ENCODE data around the gene POLD2. TPM values are rescaled to one million over a fixed set of nuclear protein-coding genes. Genes with fewer than 3 reads are reported as not detected.

The POLD2 gene
- total RNA-seq, 1 experiment from 2014 or later = 131 TPM

GRCh38 chr7:44148961-44149536, 25.7 kb upstream of the POLD2 start:
- Histone ChIP-seq H3K4me2 (ENCODE audit: insufficient read depth, insufficient read length, low read length) (no peak overlapping the region), H3K14ac (ENCODE audit: insufficient read depth, low read length) (no peak overlapping the region), H4K5ac (ENCODE audit: insufficient read length, low read depth, low read length) (no peak overlapping the region), H3K27me3 (ENCODE audit: insufficient read depth, low read length) (peaks cover 8% of the 10 kb centered on the region; the same call in 1 of the 2 replicates), H3K56ac (ENCODE audit: insufficient read length, low read depth, low read length) (no peak overlapping the region), H2AFZ (ENCODE audit: low read length) (no peak overlapping the region), H3K23ac (ENCODE audit: insufficient read length, low read depth, low read length) (no peak overlapping the region), H2BK15ac (ENCODE audit: low read depth, low read length) (no peak overlapping the region), H3K27ac (ENCODE audit: insufficient read length, low read depth, low read length) (no peak overlapping the region), H4K8ac (replicated peaks; ENCODE audit: insufficient read length, low read depth, low read length) (no peak overlapping the region), H3K79me2 (ENCODE audit: insufficient read depth, low read length) (no peaks in the 10 kb centered on the region), H3K4ac (ENCODE audit: low read depth, low read length) (no peak overlapping the region), H3K9ac (ENCODE audit: extremely low read depth, insufficient read length, low read length) (no peak overlapping the region), H3K79me1 (ENCODE audit: insufficient read depth, low read depth, low read length, poor library complexity, severe bottlenecking) (no peaks in the 10 kb centered on the region), H3K9me3 (ENCODE audit: control insufficient read depth, low read depth, low read length) (no peaks in the 10 kb centered on the region), H2BK12ac (ENCODE audit: insufficient read length, low read depth, low read length) (no peak overlapping the region), H4K20me1 (ENCODE audit: control insufficient read depth, insufficient read depth, insufficient read length) (no peaks in the 10 kb centered on the region), H2BK120ac (ENCODE audit: low read depth, low read length, poor library complexity, severe bottlenecking) (no peak overlapping the region), H3K23me2 (ENCODE audit: insufficient read length, low read depth, low read length, poor library complexity, severe bottlenecking) (peaks cover 9% of the 10 kb centered on the region), H3K18ac (ENCODE audit: insufficient read length, low read depth, low read length) (no peak overlapping the region), H2AK5ac (ENCODE audit: insufficient read length, low read length) (no peak overlapping the region), H2BK20ac (ENCODE audit: low read depth, low read length, poor library complexity, severe bottlenecking) (no peak overlapping the region), H2BK5ac (ENCODE audit: insufficient read length, low read length) (no peak overlapping the region), H3K4me1 (ENCODE audit: insufficient read depth, low read length) (no peaks in the 10 kb centered on the region), H4K91ac (ENCODE audit: insufficient read length, low read depth, low read length) (no peak overlapping the region), H3T11ph (ENCODE audit: low read length) (no peak overlapping the region)
- Mint-ChIP-seq H3K27me3 (ENCODE audit: low read depth) (peaks cover 43% of the 10 kb centered on the region), H3K36me3 (ENCODE audit: insufficient read depth in 1 of 3, low read depth in 3 of 3) (no peaks in the 10 kb centered on the region), H3K27ac (no peak overlapping the region), H3K4me3 (no peak overlapping the region), H3K4me1 (peaks cover 14 to 27% of the 10 kb centered on the region in 2 experiments), H3K9me3 (no peaks in the 10 kb centered on the region)
- TF ChIP-seq CTCF (conservative IDR thresholded peaks at IDR 0.05) = no peak
- DNase-seq = peak; percentile 21
- no CpG with 5 or more reads among the region's 9 CpGs for WGBS (ENCODE audit: extremely low coverage, insufficient read length, low lambda C conversion rate)
